HepG2 (cell line): ENCODE data around the gene TBKBP1.

Experiments used
- CTCF ChIP-seq: sonication (generic); formaldehyde crosslinking; IDR thresholded peaks from 2 replicates; pipeline ENCODE4 v1.5.0; 2020; ENCODE audit warnings: mild to moderate bottlenecking, missing genetic modification reagents, moderate library complexity
- MYC ChIP-seq: sonication (generic); formaldehyde crosslinking; IDR thresholded peaks from 2 replicates; pipeline ENCODE4 v1.9.0; 2021; ENCODE audit warnings: missing genetic modification reagents, borderline replicate concordance
- RARA ChIP-seq: IDR thresholded peaks from 2 replicates; pipeline ENCODE4 v1.6.1; 2016; ENCODE audit warnings: missing genetic modification reagents, missing compliant biosample characterization
- SALL2 ChIP-seq: sonication (generic); formaldehyde crosslinking; IDR thresholded peaks from 2 replicates; pipeline ENCODE4 v1.8.1; 2023; ENCODE audit warnings: mild to moderate bottlenecking, missing genetic modification reagents, inconsistent platforms
- SMC3 ChIP-seq: IDR thresholded peaks from 2 replicates; pipeline ENCODE4 v1.6.1; 2011; ENCODE audit warnings: low read length, improper control_type of control experiment
- STAT6 ChIP-seq: sonication (generic); formaldehyde crosslinking; IDR thresholded peaks from 2 replicates; pipeline ENCODE4 v1.4.0; 2020; ENCODE audit warnings: missing genetic modification reagents, mild to moderate bottlenecking, borderline replicate concordance
- SUZ12 ChIP-seq: fragments of 150-350 bp; IDR thresholded peaks from 2 replicates; pipeline ENCODE4 v1.6.1; 2014; ENCODE audit warnings: low read depth, low read length
- TOE1 ChIP-seq: sonication (generic); formaldehyde crosslinking; IDR thresholded peaks from 2 replicates; pipeline ENCODE4 v1.4.0; 2020; ENCODE audit warnings: mild to moderate bottlenecking, missing genetic modification reagents
- ZBTB3 ChIP-seq: sonication (generic); formaldehyde crosslinking; IDR thresholded peaks from 2 replicates; pipeline ENCODE4 v1.4.0; 2020; ENCODE audit warnings: low read depth, mild to moderate bottlenecking, moderate library complexity, missing genetic modification reagents, borderline replicate concordance
- ZFP36 ChIP-seq: fragments of 150-350 bp; IDR thresholded peaks from 2 replicates; pipeline ENCODE4 v1.6.1; 2018; ENCODE audit warnings: borderline replicate concordance, low read length, low read depth; ENCODE audit not compliant: partially characterized antibody
- ZNF121 ChIP-seq: sonication (generic); formaldehyde crosslinking; IDR thresholded peaks from 2 replicates; pipeline ENCODE4 v1.5.0; 2020; ENCODE audit warnings: mild to moderate bottlenecking, missing genetic modification reagents
- ZNF350 ChIP-seq: sonication (generic); formaldehyde crosslinking; IDR thresholded peaks from 2 replicates; pipeline ENCODE4 v1.4.0; 2020; ENCODE audit warnings: mild to moderate bottlenecking, low read depth, missing genetic modification reagents, borderline replicate concordance
- ZNF44 ChIP-seq: sonication (generic); formaldehyde crosslinking; IDR thresholded peaks from 2 replicates; pipeline ENCODE4 v1.5.1; 2020; ENCODE audit warnings: mild to moderate bottlenecking, missing genetic modification reagents
- ZNF605 ChIP-seq: sonication (generic); formaldehyde crosslinking; IDR thresholded peaks from 2 replicates; pipeline ENCODE4 v1.8.0; 2022; ENCODE audit warnings: mild to moderate bottlenecking, missing genetic modification reagents

- TF ChIP-seq SALL2 (CRISPR knock-in tag) (no peak), MYC (CRISPR knock-in tag) (no peak), ZNF44 (CRISPR knock-in tag) (no peak), CTCF (CRISPR knock-in tag) (no peak), SMC3 (no peak), ZNF121 (no peak), ZFP36 (no peak), ZNF350 (CRISPR knock-in tag) (no peak), ZNF605 (no peak), STAT6 (CRISPR knock-in tag) (no peak), SUZ12 (no peak), ZBTB3 (CRISPR knock-in tag) (no peak), RARA (CRISPR knock-in tag) (no peak), TOE1 (CRISPR knock-in tag) (no peak)
Measured at GRCh38 chr17:47682138-47682537, 11.8 kb upstream of the TBKBP1 start.
